Nephron progenitor cell (in vitro differentiated cells): ENCODE measurements around the gene FAU.

Experiments
- DNase-seq: peaks from one replicate; pipeline ENCODE4 v3.0.0; 2021
- H3K27ac Mint-ChIP-seq: 2 replicates; pipeline ENCODE4 v1.8.0; 2021; ENCODE audit warnings: mild to moderate bottlenecking, moderate library complexity, mixed read lengths
- H3K27me3 Mint-ChIP-seq: 2 replicates; pipeline ENCODE4 v1.8.0; 2021; ENCODE audit warnings: mild to moderate bottlenecking, low read depth, mixed read lengths; ENCODE audit not compliant: poor library complexity
- H3K36me3 Mint-ChIP-seq: 2 replicates; pipeline ENCODE4 v1.8.0; 2021; ENCODE audit warnings: low read depth, mixed read lengths
- H3K4me1 Mint-ChIP-seq: 2 replicates; pipeline ENCODE4 v1.8.0; 2021; ENCODE audit warnings: mixed read lengths
- H3K4me3 Mint-ChIP-seq: 2 replicates; pipeline ENCODE4 v1.8.0; 2021; ENCODE audit warnings: mild to moderate bottlenecking, moderate library complexity, mixed read lengths
- H3K9me3 Mint-ChIP-seq: 2 replicates; pipeline ENCODE4 v1.8.0; 2021; ENCODE audit warnings: mild to moderate bottlenecking, moderate library complexity, mixed read lengths
- TF ChIP-seq, protein P1 (sequence below): fragments of 200-600 bp; sonication (generic); IDR thresholded peaks from 2 replicates; pipeline ENCODE4 v1.5.0; 2021; ENCODE audit warnings: antibody characterized with exemption

The FAU gene

DNA sequence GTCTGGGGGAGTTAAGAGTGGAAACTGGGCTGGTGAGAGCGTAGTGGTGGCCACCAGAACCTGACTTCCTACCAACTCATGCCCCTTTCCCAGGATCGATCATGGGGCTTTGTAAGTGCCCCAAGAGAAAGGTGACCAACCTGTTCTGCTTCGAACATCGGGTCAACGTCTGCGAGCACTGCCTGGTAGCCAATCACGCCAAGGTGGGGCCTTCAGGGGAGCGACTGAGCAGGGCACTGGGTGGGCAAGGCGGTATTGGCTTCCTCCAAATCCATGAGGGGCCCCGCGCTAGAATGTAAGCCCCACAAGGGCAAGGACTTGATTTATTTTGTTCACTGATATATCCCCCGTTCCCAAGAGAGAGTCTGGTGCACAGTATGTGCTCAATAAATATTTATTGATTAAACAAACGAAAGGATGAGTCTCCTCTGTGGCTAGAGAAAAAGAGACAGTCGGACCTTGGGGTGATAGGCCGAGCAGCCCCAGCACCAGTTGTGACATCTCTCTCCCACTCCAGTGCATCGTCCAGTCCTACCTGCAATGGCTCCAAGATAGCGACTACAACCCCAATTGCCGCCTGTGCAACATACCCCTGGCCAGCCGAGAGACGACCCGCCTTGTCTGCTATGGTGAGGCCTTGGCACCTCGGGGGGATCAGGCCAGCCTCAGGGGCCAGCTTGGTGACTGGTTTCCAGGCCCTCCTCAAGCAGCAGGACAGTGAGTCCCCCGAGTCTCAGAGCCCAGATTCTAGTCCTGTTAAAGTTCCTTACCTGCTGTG, 37.1 kb downstream of the FAU start:
- Mint-ChIP-seq H3K36me3 (peaks cover 27% of the 10 kb centered on the region), H3K9me3 (no peaks in the 10 kb centered on the region), H3K4me1 (peaks cover 41% of the 10 kb centered on the region), H3K4me3 (peak overlapping the region; percentile 99), H3K27ac (peak overlapping the region; percentile 98), H3K27me3 (no peaks in the 10 kb centered on the region)
- DNase-seq: no peak
- TF ChIP-seq, protein P1, sequence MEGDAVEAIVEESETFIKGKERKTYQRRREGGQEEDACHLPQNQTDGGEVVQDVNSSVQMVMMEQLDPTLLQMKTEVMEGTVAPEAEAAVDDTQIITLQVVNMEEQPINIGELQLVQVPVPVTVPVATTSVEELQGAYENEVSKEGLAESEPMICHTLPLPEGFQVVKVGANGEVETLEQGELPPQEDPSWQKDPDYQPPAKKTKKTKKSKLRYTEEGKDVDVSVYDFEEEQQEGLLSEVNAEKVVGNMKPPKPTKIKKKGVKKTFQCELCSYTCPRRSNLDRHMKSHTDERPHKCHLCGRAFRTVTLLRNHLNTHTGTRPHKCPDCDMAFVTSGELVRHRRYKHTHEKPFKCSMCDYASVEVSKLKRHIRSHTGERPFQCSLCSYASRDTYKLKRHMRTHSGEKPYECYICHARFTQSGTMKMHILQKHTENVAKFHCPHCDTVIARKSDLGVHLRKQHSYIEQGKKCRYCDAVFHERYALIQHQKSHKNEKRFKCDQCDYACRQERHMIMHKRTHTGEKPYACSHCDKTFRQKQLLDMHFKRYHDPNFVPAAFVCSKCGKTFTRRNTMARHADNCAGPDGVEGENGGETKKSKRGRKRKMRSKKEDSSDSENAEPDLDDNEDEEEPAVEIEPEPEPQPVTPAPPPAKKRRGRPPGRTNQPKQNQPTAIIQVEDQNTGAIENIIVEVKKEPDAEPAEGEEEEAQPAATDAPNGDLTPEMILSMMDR: no peak

DNA sequence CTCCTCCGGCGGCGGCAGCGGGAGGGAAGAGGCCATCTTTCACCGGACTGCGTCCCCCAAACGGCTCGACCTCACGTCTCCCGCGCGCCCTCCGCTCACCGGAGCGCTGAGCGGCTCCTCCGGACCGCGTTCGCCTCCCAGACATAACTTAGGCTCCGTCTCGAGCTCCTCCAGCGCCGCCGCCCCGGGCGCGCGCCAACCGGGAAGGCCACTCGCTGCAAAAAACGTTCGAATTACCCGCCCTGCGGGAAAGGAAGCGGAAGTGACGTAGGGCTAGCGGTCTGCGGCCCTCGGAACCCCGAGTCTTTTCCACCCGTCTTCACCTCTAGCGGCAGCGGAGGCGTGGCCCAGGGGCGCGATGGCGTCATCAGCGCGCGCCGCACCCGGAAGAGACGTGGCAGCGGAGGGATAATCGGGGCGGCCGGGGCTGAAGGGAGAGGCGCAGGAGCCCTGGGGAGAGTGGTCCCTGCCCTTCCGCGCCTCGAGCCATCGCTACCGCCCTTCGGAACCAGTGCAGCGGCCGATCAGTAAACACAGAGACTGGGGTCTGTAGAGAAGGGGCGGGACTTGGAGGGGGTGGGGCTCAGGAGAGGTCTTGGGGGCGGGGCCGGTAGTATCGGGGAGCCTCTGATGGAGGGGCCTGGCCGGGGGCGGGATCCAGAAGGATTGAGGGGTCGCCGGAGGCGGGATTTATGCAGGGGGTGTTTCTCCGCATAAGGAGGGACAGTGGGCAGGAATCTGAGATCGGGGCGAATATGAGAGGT, 37.9 kb downstream of the FAU start, which contains the start of the genes CDCA5 and ZFPL1:
Gene CDCA5 (minus strand): TSS at position 207 of the 764 bp plus-strand sequence. CDS start 62 bp downstream, at position 145.
Gene ZFPL1 (plus strand): TSS at position 389 of the 764 bp plus-strand sequence. CDS start 477 bp downstream, outside the sequence.
- no peaks in the 10 kb centered on the region for H3K27me3 Mint-ChIP-seq
- H3K4me3 Mint-ChIP-seq: peak within 1 kb of the TSS; percentile 99
- H3K27ac Mint-ChIP-seq: peak within 1 kb of the TSS; percentile 98
- peak; percentile 97 for DNase-seq
- peaks cover 26% of the 10 kb centered on the region for H3K36me3 Mint-ChIP-seq
- peaks cover 41% of the 10 kb centered on the region for H3K4me1 Mint-ChIP-seq
- TF ChIP-seq, protein P1: no peak
- no peaks in the 10 kb centered on the region for H3K9me3 Mint-ChIP-seq

DNA sequence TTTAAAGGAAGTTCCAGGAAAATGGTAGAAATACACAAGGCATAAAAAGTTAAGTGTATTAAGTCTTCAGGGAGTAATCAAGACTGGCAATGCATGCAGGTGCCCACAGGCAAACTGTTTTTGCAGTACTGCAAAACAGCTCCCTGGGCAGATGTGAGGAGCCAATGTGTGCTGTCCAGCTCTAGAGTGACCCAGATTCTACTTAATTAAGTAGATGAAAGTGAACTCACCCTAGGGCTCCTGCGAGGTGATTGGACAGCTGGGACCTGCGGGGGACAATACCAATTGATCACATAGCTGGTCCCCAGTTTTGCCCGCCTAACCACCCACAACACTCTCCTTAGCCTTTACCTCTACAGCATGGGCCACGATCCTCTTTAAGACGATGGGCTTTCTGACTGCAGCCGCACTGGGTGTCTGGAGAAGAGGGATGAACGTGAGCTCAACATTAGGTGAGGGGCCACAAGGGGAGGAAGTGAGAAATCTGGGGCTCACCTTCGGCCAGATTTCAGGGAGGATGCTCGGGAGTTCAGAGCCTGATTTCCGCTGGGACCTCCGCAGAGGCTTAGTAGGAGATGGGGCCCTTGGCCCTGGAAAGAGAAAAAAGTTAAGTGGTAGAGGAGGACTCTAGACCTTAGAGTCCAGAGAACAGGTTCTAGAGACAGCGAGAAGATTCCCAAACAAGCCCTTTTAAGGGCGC, 38.6 kb downstream of the FAU start:
- Mint-ChIP-seq H3K9me3 (no peaks in the 10 kb centered on the region), H3K27me3 (no peaks in the 10 kb centered on the region), H3K27ac (peak overlapping the region; percentile 98), H3K4me1 (peaks cover 48% of the 10 kb centered on the region), H3K4me3 (peak overlapping the region; percentile 99), H3K36me3 (peaks cover 26% of the 10 kb centered on the region)
- DNase-seq: no peak
- TF ChIP-seq, protein P1: no peak

DNA sequence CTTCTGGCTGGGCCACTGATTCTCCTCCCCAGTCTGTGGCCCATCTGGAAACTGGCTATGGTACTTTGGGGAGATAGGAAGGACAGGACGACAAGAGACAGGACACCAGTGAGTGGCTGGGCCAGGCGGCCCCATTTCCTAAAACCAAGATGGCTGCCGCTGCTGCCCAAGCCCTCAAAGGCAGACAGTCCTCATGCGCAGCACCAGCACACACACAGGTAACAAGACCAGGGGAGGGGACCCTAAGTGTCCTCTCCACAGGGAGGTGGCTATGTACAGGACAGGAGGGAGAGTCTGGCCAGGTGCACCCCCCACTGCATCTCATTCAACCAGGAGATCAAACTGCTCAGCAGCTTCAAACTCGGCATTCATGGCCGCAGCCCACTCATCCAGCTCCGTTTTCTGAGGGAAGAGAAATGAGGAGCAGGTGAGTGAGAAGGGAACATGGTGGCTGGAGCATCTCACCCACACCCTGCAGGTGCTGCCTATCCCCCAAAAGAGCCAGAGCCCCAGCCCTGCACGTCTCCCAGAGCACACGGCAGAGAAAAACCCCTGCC, 43.1 kb downstream of the FAU start:
- TF ChIP-seq, protein P1: no peak
- Mint-ChIP-seq H3K4me3 (no peak overlapping the region), H3K9me3 (no peaks in the 10 kb centered on the region), H3K4me1 (peaks cover 38% of the 10 kb centered on the region), H3K36me3 (peaks cover 47% of the 10 kb centered on the region), H3K27ac (peak overlapping the region; percentile 45), H3K27me3 (no peaks in the 10 kb centered on the region)
- no peak for DNase-seq

DNA sequence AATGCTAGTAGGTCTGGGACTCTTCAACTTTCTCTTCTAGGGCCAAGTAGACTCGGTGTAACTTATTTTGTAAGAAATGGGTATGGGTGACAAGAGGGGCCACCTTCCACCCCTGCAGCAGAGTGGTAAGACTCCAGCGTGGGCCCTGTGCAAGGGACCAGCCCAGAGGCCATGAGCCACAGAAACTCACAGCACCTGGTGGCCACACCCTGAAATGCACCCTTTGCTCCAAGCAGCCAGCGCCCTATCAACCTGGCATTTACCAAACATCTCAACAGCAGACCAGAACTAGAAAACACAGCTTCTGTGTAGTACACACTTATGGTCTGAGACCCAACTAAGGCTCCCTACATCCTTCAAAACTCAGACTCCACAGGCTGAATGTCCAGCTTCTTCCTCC, 43.8 kb downstream of the FAU start:
- TF ChIP-seq, protein P1: peak; percentile 53
- Mint-ChIP-seq H3K4me1 (peaks cover 36% of the 10 kb centered on the region), H3K27ac (peak overlapping the region; percentile 5), H3K9me3 (no peaks in the 10 kb centered on the region), H3K27me3 (no peaks in the 10 kb centered on the region), H3K36me3 (peaks cover 47% of the 10 kb centered on the region), H3K4me3 (no peak overlapping the region)
- peak; percentile 66 for DNase-seq
